ENCODE results near the gene PHAF1.

DNA sequence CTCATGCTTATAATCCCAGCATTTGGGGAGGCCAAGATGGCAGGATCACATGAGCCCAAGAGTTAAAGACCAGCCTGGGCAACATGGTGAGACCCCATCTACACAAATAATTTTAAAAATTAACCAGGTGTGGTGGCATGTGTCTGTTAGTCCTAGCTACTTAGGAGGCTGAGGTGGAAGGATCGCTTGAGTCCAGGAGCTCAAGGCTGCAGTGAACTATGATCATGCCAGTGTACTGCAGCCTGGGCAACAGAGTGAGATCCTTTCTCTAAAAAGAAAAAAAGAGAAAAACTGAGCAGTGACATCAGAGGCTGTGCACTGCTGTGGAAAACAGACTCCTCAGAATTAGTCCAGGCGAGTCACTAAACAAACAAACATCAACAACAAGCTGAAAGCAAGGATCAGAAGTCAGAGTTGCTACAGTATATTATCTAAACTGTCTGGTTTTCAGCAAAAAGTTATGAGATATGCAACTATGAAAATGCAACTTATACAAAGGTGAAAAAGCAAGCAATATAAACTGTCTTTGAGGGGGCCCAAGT is 41.5 kb upstream of the PHAF1 start:
- TF ChIP-seq REST (IDR thresholded peaks at IDR 0.05): no peak
- TF ChIP-seq, protein P1, sequence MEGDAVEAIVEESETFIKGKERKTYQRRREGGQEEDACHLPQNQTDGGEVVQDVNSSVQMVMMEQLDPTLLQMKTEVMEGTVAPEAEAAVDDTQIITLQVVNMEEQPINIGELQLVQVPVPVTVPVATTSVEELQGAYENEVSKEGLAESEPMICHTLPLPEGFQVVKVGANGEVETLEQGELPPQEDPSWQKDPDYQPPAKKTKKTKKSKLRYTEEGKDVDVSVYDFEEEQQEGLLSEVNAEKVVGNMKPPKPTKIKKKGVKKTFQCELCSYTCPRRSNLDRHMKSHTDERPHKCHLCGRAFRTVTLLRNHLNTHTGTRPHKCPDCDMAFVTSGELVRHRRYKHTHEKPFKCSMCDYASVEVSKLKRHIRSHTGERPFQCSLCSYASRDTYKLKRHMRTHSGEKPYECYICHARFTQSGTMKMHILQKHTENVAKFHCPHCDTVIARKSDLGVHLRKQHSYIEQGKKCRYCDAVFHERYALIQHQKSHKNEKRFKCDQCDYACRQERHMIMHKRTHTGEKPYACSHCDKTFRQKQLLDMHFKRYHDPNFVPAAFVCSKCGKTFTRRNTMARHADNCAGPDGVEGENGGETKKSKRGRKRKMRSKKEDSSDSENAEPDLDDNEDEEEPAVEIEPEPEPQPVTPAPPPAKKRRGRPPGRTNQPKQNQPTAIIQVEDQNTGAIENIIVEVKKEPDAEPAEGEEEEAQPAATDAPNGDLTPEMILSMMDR (IDR thresholded peaks at IDR 0.05; ENCODE audit: low read depth, low read length, missing input control): no peak
